GM12864 (cell line): ENCODE data around the gene R3HCC1L.

Experiments used
- DNase-seq: peaks from one replicate; pipeline ENCODE4 v3.0.0-alpha.2; 2011; ENCODE audit warnings: low read depth
- H3K4me3 ChIP-seq: 2 replicates; pipeline ENCODE4 v1.5.1; 2011; ENCODE audit warnings: mild to moderate bottlenecking, low read depth, low read length, control low read depth
- CTCF ChIP-seq: IDR thresholded peaks from 2 replicates; pipeline ENCODE4 v1.5.1; 2011; ENCODE audit warnings: low read depth, mild to moderate bottlenecking, moderate library complexity, low read length, control low read depth, inconsistent platforms; ENCODE audit errors: missing control alignments

The R3HCC1L gene

GRCh38 chr10:98134431-98135221, at the start of gene R3HCC1L:
Gene R3HCC1L, plus strand, starts transcription at chr10:98134657. Its CDS starts 73,458 bp downstream, at chr10:98208115.
- DNase-seq, result peak; percentile 75
- H3K4me3 ChIP-seq, result peak within 1 kb of the TSS; percentile 84
- TF ChIP-seq CTCF, result no peak

- no peak for TF ChIP-seq CTCF
- DNase-seq, result no peak
- H3K4me3 ChIP-seq, result no peak overlapping the region
Observed at GRCh38 chr10:98085238-98085637, 49.2 kb upstream of the R3HCC1L start.

GRCh38 chr10:98086837-98087708, 47.4 kb upstream of the R3HCC1L start:
- TF ChIP-seq CTCF, result no peak
- DNase-seq, result no peak
- H3K4me3 ChIP-seq, result no peak overlapping the region

- no peak for DNase-seq
- TF ChIP-seq CTCF, result no peak
- no peak overlapping the region for H3K4me3 ChIP-seq
Observed at GRCh38 chr10:98088186-98088971, 46.1 kb upstream of the R3HCC1L start.

GRCh38 chr10:98090822-98091221, 43.6 kb upstream of the R3HCC1L start:
- TF ChIP-seq CTCF, result no peak
- H3K4me3 ChIP-seq, result no peak overlapping the region
- no peak for DNase-seq

- TF ChIP-seq CTCF, result no peak
- H3K4me3 ChIP-seq, result no peak overlapping the region
- no peak for DNase-seq
Observed at GRCh38 chr10:98096316-98096715, 38.1 kb upstream of the R3HCC1L start.
